Peyer's patch (tissue), 4 donors: ENCODE data around the gene HRG.

Experiments used
- POLR2A ChIP-seq, 2 donors: fragments of 450-650 bp; IDR thresholded peaks; one replicate each; pipeline ENCODE4 v1.5.1; 2017; ENCODE audit warnings: antibody characterized with exemption in 2 of 2, mild to moderate bottlenecking in 2 of 2, moderate library complexity in 2 of 2
- TF ChIP-seq, protein P1 (sequence below), 6 experiments: fragments of 450-650 bp in 4 of 6; fragments of 200-600 bp in 2 of 6; sonication (generic) in 1 of 6; IDR thresholded peaks; one replicate each; pipeline ENCODE4 v1.5.1; 2017 to 2019; ENCODE audit warnings: antibody characterized with exemption in 6 of 6, mild to moderate bottlenecking in 3 of 6, moderate library complexity in 1 of 6

DNA sequence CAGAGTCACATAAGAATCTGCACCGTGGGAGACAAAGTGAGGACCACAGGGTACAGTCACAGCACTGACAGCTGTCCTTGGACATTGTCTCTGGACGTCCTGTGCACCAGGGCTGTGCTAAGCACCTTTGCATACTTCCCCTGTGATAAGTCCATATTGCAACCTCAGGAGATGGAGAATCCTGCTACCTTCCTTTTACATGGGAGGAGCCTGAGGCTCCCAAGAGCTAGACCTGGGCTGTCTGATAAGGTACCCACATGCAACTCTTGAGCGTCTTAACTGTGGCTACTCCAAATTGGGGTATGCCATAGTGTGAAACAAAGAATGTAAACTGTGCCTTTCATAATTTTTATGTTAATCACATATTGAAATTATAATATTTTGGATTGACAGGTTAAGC lies 28.1 kb upstream of the HRG start:
- no peak for TF ChIP-seq POLR2A (IDR thresholded peaks at IDR 0.05)
- TF ChIP-seq, protein P1, sequence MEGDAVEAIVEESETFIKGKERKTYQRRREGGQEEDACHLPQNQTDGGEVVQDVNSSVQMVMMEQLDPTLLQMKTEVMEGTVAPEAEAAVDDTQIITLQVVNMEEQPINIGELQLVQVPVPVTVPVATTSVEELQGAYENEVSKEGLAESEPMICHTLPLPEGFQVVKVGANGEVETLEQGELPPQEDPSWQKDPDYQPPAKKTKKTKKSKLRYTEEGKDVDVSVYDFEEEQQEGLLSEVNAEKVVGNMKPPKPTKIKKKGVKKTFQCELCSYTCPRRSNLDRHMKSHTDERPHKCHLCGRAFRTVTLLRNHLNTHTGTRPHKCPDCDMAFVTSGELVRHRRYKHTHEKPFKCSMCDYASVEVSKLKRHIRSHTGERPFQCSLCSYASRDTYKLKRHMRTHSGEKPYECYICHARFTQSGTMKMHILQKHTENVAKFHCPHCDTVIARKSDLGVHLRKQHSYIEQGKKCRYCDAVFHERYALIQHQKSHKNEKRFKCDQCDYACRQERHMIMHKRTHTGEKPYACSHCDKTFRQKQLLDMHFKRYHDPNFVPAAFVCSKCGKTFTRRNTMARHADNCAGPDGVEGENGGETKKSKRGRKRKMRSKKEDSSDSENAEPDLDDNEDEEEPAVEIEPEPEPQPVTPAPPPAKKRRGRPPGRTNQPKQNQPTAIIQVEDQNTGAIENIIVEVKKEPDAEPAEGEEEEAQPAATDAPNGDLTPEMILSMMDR (IDR thresholded peaks at IDR 0.05): no peak
